Parathyroid adenoma (tissue), 2 donors: ENCODE data around the gene CNR1.

Experiments used
- H2AFZ ChIP-seq: fragments of 300-600 bp; sonication (generic); one replicate; pipeline ENCODE4 v1.7.0; 2017; ENCODE audit warnings: antibody characterized with exemption, mild to moderate bottlenecking
- H3K27ac ChIP-seq: fragments of 300-600 bp; sonication (generic); one replicate; pipeline ENCODE4 v1.7.0; 2017
- H3K27me3 ChIP-seq: fragments of 300-600 bp; sonication (generic); one replicate; pipeline ENCODE4 v1.7.0; 2017; ENCODE audit warnings: low read length; ENCODE audit not compliant: control insufficient read depth, insufficient read depth
- H3K36me3 ChIP-seq: fragments of 300-600 bp; sonication (generic); one replicate; pipeline ENCODE4 v1.7.0; 2017; ENCODE audit warnings: low read length; ENCODE audit not compliant: control insufficient read depth, insufficient read depth
- H3K4me1 ChIP-seq: fragments of 300-600 bp; sonication (generic); one replicate; pipeline ENCODE4 v1.7.0; 2017; ENCODE audit warnings: control low read depth
- H3K4me2 ChIP-seq: fragments of 300-600 bp; sonication (generic); one replicate; pipeline ENCODE4 v1.7.0; 2017; ENCODE audit warnings: low read length
- H3K4me3 ChIP-seq: fragments of 300-600 bp; sonication (generic); one replicate; pipeline ENCODE4 v1.7.0; 2017; ENCODE audit warnings: low read depth, low read length
- H3K79me2 ChIP-seq: fragments of 300-600 bp; sonication (generic); one replicate; pipeline ENCODE4 v1.7.0; 2017; ENCODE audit warnings: control low read depth
- H3K9ac ChIP-seq: fragments of 300-600 bp; sonication (generic); one replicate; pipeline ENCODE4 v1.7.0; 2017; ENCODE audit warnings: mild to moderate bottlenecking
- H3K9me3 ChIP-seq: fragments of 300-600 bp; sonication (generic); one replicate; pipeline ENCODE4 v1.7.0; 2017; ENCODE audit warnings: low read length; ENCODE audit not compliant: control insufficient read depth
- CTCF ChIP-seq: fragments of 300-600 bp; sonication (generic); IDR thresholded peaks from one replicate; pipeline ENCODE4 v1.7.0; 2017; ENCODE audit warnings: antibody characterized with exemption, mild to moderate bottlenecking
- donor health status: primary hyperparathyroidism.

The CNR1 gene

DNA sequence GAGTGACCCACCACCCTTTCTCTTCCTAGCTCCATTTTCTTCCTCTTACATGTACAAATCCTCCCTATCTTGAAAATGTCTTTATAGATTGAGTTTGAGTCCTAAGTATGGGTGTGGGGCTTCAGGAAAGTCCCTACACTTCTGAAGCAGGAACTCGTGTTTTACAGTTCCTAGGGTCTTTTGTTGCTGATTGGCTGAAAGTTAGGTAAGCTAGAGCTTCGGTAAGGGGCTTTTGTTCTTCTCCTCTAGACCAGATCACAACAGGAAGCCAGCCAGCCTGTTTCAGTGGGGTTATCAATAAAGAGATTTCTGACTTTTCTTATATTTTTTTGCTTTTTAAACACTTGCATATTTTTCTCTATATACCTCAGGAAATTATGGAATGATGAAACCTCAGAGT lies 51.3 kb downstream of the CNR1 start:
- Histone ChIP-seq H3K4me3 (no peak overlapping the region), H3K9ac (no peak overlapping the region), H3K4me2 (no peak overlapping the region), H3K27ac (no peak overlapping the region), H3K27me3 (no peaks in the 10 kb centered on the region), H3K9me3 (no peaks in the 10 kb centered on the region), H3K4me1 (no peaks in the 10 kb centered on the region), H2AFZ (no peak overlapping the region), H3K79me2 (no peaks in the 10 kb centered on the region), H3K36me3 (no peaks in the 10 kb centered on the region)
- TF ChIP-seq CTCF: no peak

DNA sequence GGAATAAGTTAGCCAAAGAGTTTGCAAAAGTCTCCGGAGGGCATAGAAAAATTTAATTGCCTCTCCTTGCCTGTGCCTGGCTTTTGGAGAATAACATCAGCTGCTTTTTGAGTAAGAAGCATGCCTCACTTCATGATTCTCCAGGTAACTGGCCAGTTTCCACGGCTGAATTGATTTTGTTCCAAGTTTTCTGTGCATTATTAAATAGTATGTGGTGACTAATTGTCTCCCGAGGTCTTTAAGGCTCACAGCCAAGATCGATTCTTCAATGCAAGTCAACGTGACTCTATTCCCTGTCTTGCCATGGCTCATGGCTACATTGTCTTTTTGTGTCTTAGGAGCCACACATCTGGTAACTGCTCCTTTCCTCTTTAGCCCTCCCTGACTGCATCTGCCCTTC lies 54.2 kb downstream of the CNR1 start:
- no peaks in the 10 kb centered on the region for H3K4me1 ChIP-seq
- no peaks in the 10 kb centered on the region for H3K36me3 ChIP-seq
- H3K4me3 ChIP-seq: no peak overlapping the region
- no peaks in the 10 kb centered on the region for H3K27me3 ChIP-seq
- H3K9ac ChIP-seq: no peak overlapping the region
- H2AFZ ChIP-seq: no peak overlapping the region
- no peaks in the 10 kb centered on the region for H3K79me2 ChIP-seq
- TF ChIP-seq CTCF: no peak
- H3K4me2 ChIP-seq: no peak overlapping the region
- H3K9me3 ChIP-seq: no peaks in the 10 kb centered on the region
- no peak overlapping the region for H3K27ac ChIP-seq

DNA sequence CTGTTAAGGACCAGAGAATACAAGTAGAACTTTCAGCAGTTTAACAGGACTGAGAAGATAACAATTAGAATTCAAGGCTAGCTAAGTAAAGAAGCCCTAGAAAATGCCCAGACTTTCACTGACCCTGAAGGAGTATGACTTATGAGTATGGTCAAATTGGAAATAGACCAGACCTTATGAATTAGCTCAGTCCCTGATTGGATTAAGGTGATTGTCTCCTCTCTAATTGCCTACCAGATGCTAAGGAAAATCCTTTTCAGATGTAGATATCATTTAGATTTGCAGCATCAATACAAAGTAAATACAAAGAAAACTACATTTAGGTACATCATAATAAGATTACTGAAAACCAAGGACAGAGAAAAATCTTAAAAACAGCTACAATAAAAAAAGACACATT lies 58.9 kb downstream of the CNR1 start:
- Histone ChIP-seq H3K27ac (no peak overlapping the region), H2AFZ (no peak overlapping the region)
- TF ChIP-seq CTCF: no peak

DNA sequence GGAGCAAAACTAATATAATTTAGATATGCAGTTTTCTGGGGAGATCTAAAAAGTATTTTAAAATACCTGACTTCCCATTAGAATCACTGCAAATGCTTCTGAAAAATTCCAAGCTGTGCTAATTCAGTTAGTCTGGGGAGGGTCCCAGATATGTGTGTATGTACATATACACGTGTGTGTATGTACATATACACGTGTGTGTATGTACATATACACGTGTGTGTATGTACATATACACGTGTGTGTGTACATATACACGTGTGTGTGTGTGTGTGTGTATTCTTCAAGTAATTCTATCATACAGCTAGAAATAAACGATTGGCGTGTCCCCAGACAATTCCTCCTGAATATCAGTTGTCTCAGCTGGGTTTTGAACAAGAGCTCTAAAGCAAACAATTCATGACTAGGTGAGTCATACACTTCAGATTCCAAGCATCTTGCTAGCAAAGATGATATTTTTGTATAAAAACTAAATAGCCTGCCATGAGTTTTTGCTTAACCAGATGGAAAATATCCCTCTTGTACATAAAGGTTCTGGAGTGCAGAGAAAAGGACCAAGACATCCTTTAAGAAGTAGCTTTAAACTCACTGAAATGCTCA lies 60.3 kb downstream of the CNR1 start:
- TF ChIP-seq CTCF: no peak
- Histone ChIP-seq H3K9me3 (no peaks in the 10 kb centered on the region), H3K4me3 (no peak overlapping the region), H3K36me3 (no peaks in the 10 kb centered on the region), H2AFZ (no peak overlapping the region), H3K9ac (no peak overlapping the region), H3K4me1 (no peaks in the 10 kb centered on the region), H3K27me3 (no peaks in the 10 kb centered on the region), H3K27ac (no peak overlapping the region), H3K79me2 (no peaks in the 10 kb centered on the region), H3K4me2 (no peak overlapping the region)

More for the DNA sequence above, 58.9 kb downstream of the CNR1 start:
- Histone ChIP-seq H3K4me3 (no peak overlapping the region), H3K4me2 (no peak overlapping the region), H3K36me3 (no peaks in the 10 kb centered on the region), H3K4me1 (no peaks in the 10 kb centered on the region), H3K79me2 (no peaks in the 10 kb centered on the region), H3K9me3 (no peaks in the 10 kb centered on the region), H3K9ac (no peak overlapping the region), H3K27me3 (no peaks in the 10 kb centered on the region)
